Body of pancreas (tissue), 4 donors: ENCODE data around the gene ARL8B.

Experiments
- POLR2A ChIP-seq, 3 donors: fragments of 450-650 bp; IDR thresholded peaks; one replicate each; pipeline ENCODE4 v1.6.1; 2016; ENCODE audit warnings: antibody characterized with exemption in 3 of 3, mild to moderate bottlenecking in 2 of 3
- TF ChIP-seq, protein P1 (sequence below), 7 experiments: fragments of 450-650 bp in 4 of 7; fragments of 200-600 bp in 3 of 7; sonication (generic) in 3 of 7; IDR thresholded peaks; one replicate each; pipeline ENCODE4 v1.5.1; 2016 to 2019; ENCODE audit warnings: antibody characterized with exemption in 7 of 7

DNA sequence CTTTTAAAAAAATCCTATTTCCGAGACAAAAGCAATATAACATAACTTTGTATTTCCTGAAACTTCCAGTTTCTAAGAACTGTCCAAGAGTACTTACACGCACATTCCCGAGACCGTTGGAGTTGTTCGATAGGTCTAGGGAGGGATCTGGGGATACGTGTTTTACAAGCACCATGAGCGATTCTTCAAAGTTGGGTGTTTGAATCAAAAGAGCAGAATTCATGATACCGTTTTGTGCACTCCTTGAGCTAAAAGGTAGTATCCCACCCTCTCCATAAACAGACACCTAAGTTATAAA, 64.7 kb downstream of the ARL8B start:
- TF ChIP-seq, protein P1, sequence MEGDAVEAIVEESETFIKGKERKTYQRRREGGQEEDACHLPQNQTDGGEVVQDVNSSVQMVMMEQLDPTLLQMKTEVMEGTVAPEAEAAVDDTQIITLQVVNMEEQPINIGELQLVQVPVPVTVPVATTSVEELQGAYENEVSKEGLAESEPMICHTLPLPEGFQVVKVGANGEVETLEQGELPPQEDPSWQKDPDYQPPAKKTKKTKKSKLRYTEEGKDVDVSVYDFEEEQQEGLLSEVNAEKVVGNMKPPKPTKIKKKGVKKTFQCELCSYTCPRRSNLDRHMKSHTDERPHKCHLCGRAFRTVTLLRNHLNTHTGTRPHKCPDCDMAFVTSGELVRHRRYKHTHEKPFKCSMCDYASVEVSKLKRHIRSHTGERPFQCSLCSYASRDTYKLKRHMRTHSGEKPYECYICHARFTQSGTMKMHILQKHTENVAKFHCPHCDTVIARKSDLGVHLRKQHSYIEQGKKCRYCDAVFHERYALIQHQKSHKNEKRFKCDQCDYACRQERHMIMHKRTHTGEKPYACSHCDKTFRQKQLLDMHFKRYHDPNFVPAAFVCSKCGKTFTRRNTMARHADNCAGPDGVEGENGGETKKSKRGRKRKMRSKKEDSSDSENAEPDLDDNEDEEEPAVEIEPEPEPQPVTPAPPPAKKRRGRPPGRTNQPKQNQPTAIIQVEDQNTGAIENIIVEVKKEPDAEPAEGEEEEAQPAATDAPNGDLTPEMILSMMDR (IDR thresholded peaks at IDR 0.05): no peak
- no peak for TF ChIP-seq POLR2A (IDR thresholded peaks at IDR 0.05)
